ENCODE results near the gene GALNT1.
"Not testable (repeated sequence)": the region's sequence is repeated elsewhere in the genome, so short reads cannot be mapped to it uniquely, and the experiment has no call there.

The GALNT1 gene

GRCh38 chr18:35581546-35581897 lies at the start of gene GALNT1:
TSS of gene GALNT1 (plus strand) at chr18:35581740. CDS start at chr18:35654663, 72,923 bp downstream.
- no peak for DNase-seq (ENCODE audit: low read depth)

GRCh38 chr18:35533916-35534405 lies 47.6 kb upstream of the GALNT1 start:
- no peak for DNase-seq (ENCODE audit: low read depth)

- DNase-seq (ENCODE audit: low read depth), result no peak
Measured at GRCh38 chr18:35535297-35535696, 46.2 kb upstream of the GALNT1 start.

GRCh38 chr18:35542356-35542755 lies 39.2 kb upstream of the GALNT1 start:
- no peak for DNase-seq (ENCODE audit: low read depth)

- DNase-seq (ENCODE audit: low read depth), result no peak
Measured at GRCh38 chr18:35547008-35547605, 34.4 kb upstream of the GALNT1 start.

GRCh38 chr18:35549564-35549963 lies 32.0 kb upstream of the GALNT1 start:
- DNase-seq (ENCODE audit: low read depth), result no peak

- DNase-seq (ENCODE audit: low read depth), result no peak
Measured at GRCh38 chr18:35553300-35553699, 28.2 kb upstream of the GALNT1 start.

GRCh38 chr18:35555538-35555937 lies 26.0 kb upstream of the GALNT1 start:
- not testable (repeated sequence) for DNase-seq (ENCODE audit: low read depth)

- no peak for DNase-seq (ENCODE audit: low read depth)
Measured at GRCh38 chr18:35559867-35560266, 21.7 kb upstream of the GALNT1 start.

- DNase-seq (ENCODE audit: low read depth), result no peak
Measured at GRCh38 chr18:35564795-35565453, 16.6 kb upstream of the GALNT1 start.

- no peak for DNase-seq (ENCODE audit: low read depth)
Measured at GRCh38 chr18:35566019-35566418, 15.5 kb upstream of the GALNT1 start.

GRCh38 chr18:35570182-35570581 lies 11.4 kb upstream of the GALNT1 start:
- no peak for DNase-seq (ENCODE audit: low read depth)

- DNase-seq (ENCODE audit: low read depth), result no peak
Measured at GRCh38 chr18:35571138-35571537, 10.4 kb upstream of the GALNT1 start.

GRCh38 chr18:35572644-35573043 lies 8.9 kb upstream of the GALNT1 start:
- no peak for DNase-seq (ENCODE audit: low read depth)

GRCh38 chr18:35573531-35573930 lies 8.0 kb upstream of the GALNT1 start:
- DNase-seq (ENCODE audit: low read depth), result no peak

- not testable (repeated sequence) for DNase-seq (ENCODE audit: low read depth)
Measured at GRCh38 chr18:35576240-35576845, 5.2 kb upstream of the GALNT1 start.

GRCh38 chr18:35577045-35577848 lies 4.3 kb upstream of the GALNT1 start:
- DNase-seq (ENCODE audit: low read depth), result no peak

- no peak for DNase-seq (ENCODE audit: low read depth)
Measured at GRCh38 chr18:35578481-35578880, 3.1 kb upstream of the GALNT1 start.

- no peak for DNase-seq (ENCODE audit: low read depth)
Measured at GRCh38 chr18:35578936-35579335, 2.6 kb upstream of the GALNT1 start.

GRCh38 chr18:35580701-35581539 lies 620 bp upstream of the GALNT1 start:
- no peak for DNase-seq (ENCODE audit: low read depth)

- DNase-seq (ENCODE audit: low read depth), result no peak
Measured at GRCh38 chr18:35581898-35582641, 530 bp downstream of the GALNT1 start.

All from activated T-cell treated with anti-CD3 and anti-CD28 coated beads for 24 hours (primary cell).